H1 (cell line): ENCODE data around the gene CRTC2. TPM values are rescaled to one million over a fixed set of nuclear protein-coding genes. Genes with fewer than 3 reads are reported as not detected.

Source experiments
- CTCF ChIA-PET: fragments of 300-600 bp; sonication (Branson Sonifier 250); formaldehyde crosslinking; loops from one replicate; lab custom pipeline; 2021; ENCODE audit not compliant: partially characterized antibody; lab: Charles Lee
- POLR2A ChIA-PET: fragments of 300-600 bp; sonication (Branson Sonifier 250); formaldehyde crosslinking; loops from one replicate; lab custom pipeline; 2021; ENCODE audit warnings: inconsistent platforms; ENCODE audit not compliant: partially characterized antibody; lab: Charles Lee
- DNase-seq, 2 experiments: peaks; one replicate each; pipeline versions ENCODE4 v3.0.0 to v3.0.0-alpha.2; 2010 to 2022; ENCODE audit warnings: low spot score in 2 of 2, low read depth in 1 of 2, mixed read lengths in 1 of 2
- FAIRE-seq: peaks from 2 replicates; lab custom pipeline; 2011; peaks lifted over from hg19 to GRCh38; lab: Jason Lieb, UNC
- H2AFZ ChIP-seq: 2 replicates; pipeline ENCODE4 v1.8.1; 2012; ENCODE audit warnings: low read length, inconsistent platforms
- H2AK5ac ChIP-seq: 2 replicates; pipeline ENCODE4 v1.6.1; 2013; ENCODE audit warnings: low read depth, low read length
- H2BK120ac ChIP-seq: replicated peaks from 2 replicates; pipeline ENCODE3; 2013; ENCODE audit warnings: low read depth, low read length, inconsistent platforms
- H2BK12ac ChIP-seq: 2 replicates; pipeline ENCODE4 v1.6.1; 2013; ENCODE audit warnings: low read depth, low read length
- H2BK15ac ChIP-seq: 2 replicates; pipeline ENCODE4 v1.6.1; 2013; ENCODE audit warnings: low read length
- H2BK20ac ChIP-seq: 2 replicates; pipeline ENCODE4 v1.6.1; 2013; ENCODE audit warnings: low read length
- H2BK5ac ChIP-seq: 2 replicates; pipeline ENCODE4 v1.6.1; 2013; ENCODE audit warnings: low read depth, low read length
- H3K14ac ChIP-seq: 2 replicates; pipeline ENCODE4 v1.6.1; 2013; ENCODE audit warnings: inconsistent platforms; ENCODE audit not compliant: insufficient read length
- H3K18ac ChIP-seq: 2 replicates; pipeline ENCODE4 v1.6.1; 2013; ENCODE audit warnings: low read length; ENCODE audit errors: extremely low read depth
- H3K23ac ChIP-seq: 2 replicates; pipeline ENCODE4 v1.6.1; 2013; ENCODE audit warnings: inconsistent platforms; ENCODE audit not compliant: insufficient read length
- H3K23me2 ChIP-seq: 2 replicates; pipeline ENCODE4 v1.6.1; 2013; ENCODE audit warnings: low read depth, low read length
- H3K27ac ChIP-seq: 2 replicates; pipeline ENCODE4 v1.6.1; 2011; ENCODE audit warnings: low read depth, low read length, inconsistent platforms
- H3K27me3 ChIP-seq, 4 experiments: replicated peaks in 1 of 4; 1 replicate in 1 of 4; 2 replicates in 3 of 4; pipeline versions ENCODE4 v1.6.1 to v1.8.1; 2011 to 2013; ENCODE audit warnings: low read length in 3 of 4, mild to moderate bottlenecking in 3 of 4, inconsistent platforms in 2 of 4, mixed read lengths in 2 of 4, moderate library complexity in 1 of 4; ENCODE audit not compliant: control insufficient read depth in 3 of 4, insufficient read depth in 3 of 4; ENCODE audit errors: extremely low read depth in 1 of 4
- H3K36me3 ChIP-seq, 4 experiments: 2 replicates each; pipeline versions ENCODE4 v1.6.1 to v1.8.1; 2011 to 2013; ENCODE audit warnings: mild to moderate bottlenecking in 4 of 4, low read length in 3 of 4, moderate library complexity in 2 of 4, control low read depth in 1 of 4, inconsistent platforms in 1 of 4; ENCODE audit not compliant: insufficient read depth in 4 of 4, control insufficient read depth in 2 of 4
- H3K4ac ChIP-seq: replicated peaks from 2 replicates; pipeline ENCODE3; 2013; ENCODE audit warnings: low read length, low read depth, mixed read lengths, inconsistent platforms; ENCODE audit not compliant: insufficient read length
- H3K4me1 ChIP-seq, 4 experiments: replicated peaks in 1 of 4; 1 replicate in 1 of 4; 2 replicates in 3 of 4; pipeline versions ENCODE4 v1.6.1 to v1.8.1; 2011 to 2013; ENCODE audit warnings: low read length in 3 of 4, inconsistent platforms in 2 of 4, mixed read lengths in 1 of 4; ENCODE audit not compliant: insufficient read depth in 4 of 4, control insufficient read depth in 3 of 4
- H3K4me2 ChIP-seq, 2 experiments: 2 replicates each; pipeline versions ENCODE4 v1.6.1 to v1.8.1; 2011 to 2013; ENCODE audit warnings: low read depth in 2 of 2, low read length in 2 of 2, control low read depth in 1 of 2, inconsistent platforms in 1 of 2, mild to moderate bottlenecking in 1 of 2; ENCODE audit not compliant: insufficient read depth in 1 of 2
- H3K4me3 ChIP-seq, 4 experiments: fragments of 200-600, 300-600 bp in 1 of 4; sonication (generic), shearing (Covaris generic), sonication (Bioruptor Twin) in 1 of 4; 2 replicates each; pipeline versions ENCODE4 v1.5.1 to v1.8.1; 2011 to 2016; ENCODE audit warnings: low read length in 4 of 4, low read depth in 3 of 4, control low read depth in 2 of 4, inconsistent platforms in 2 of 4, mild to moderate bottlenecking in 2 of 4, mixed read lengths in 1 of 4, moderate library complexity in 1 of 4; ENCODE audit not compliant: insufficient read depth in 2 of 4; ENCODE audit errors: extremely low read depth in 1 of 4
- H3K56ac ChIP-seq: replicated peaks from 2 replicates; pipeline ENCODE3; 2013; ENCODE audit warnings: low read depth, mild to moderate bottlenecking, mixed read lengths, low read length, inconsistent platforms; ENCODE audit not compliant: insufficient read length
- H3K79me1 ChIP-seq: 2 replicates; pipeline ENCODE4 v1.6.1; 2013; ENCODE audit warnings: low read depth, low read length, control low read depth
- H3K79me2 ChIP-seq, 2 experiments: 2 replicates each; pipeline versions ENCODE4 v1.6.1 to v1.8.1; 2012 to 2013; ENCODE audit warnings: low read length in 2 of 2, mild to moderate bottlenecking in 2 of 2, inconsistent platforms in 1 of 2; ENCODE audit not compliant: insufficient read depth in 2 of 2, control insufficient read depth in 1 of 2
- H3K9ac ChIP-seq, 4 experiments: replicated peaks in 1 of 4; 1 replicate in 1 of 4; 2 replicates in 3 of 4; pipeline versions ENCODE4 v1.6.1 to v1.8.1; 2011 to 2013; ENCODE audit warnings: low read depth in 3 of 4, low read length in 3 of 4, control low read depth in 2 of 4, mild to moderate bottlenecking in 2 of 4, moderate library complexity in 2 of 4, inconsistent platforms in 1 of 4; ENCODE audit errors: extremely low read depth in 1 of 4
- H3K9me3 ChIP-seq, 2 experiments: 2 replicates each; pipeline versions ENCODE4 v1.6.1 to v1.8.1; 2012 to 2013; ENCODE audit warnings: mild to moderate bottlenecking in 2 of 2, moderate library complexity in 2 of 2, control low read depth in 1 of 2, inconsistent platforms in 1 of 2, low read depth in 1 of 2, low read length in 1 of 2, mixed read lengths in 1 of 2; ENCODE audit not compliant: insufficient read depth in 2 of 2
- H4K20me1 ChIP-seq, 2 experiments: replicated peaks in 1 of 2; 2 replicates each; pipeline versions ENCODE3 to v1.8.1; 2011 to 2013; ENCODE audit warnings: inconsistent platforms in 2 of 2, low read length in 2 of 2, mild to moderate bottlenecking in 1 of 2; ENCODE audit not compliant: insufficient read depth in 2 of 2, control insufficient read depth in 1 of 2
- H4K5ac ChIP-seq: 2 replicates; pipeline ENCODE4 v1.6.1; 2013; ENCODE audit warnings: low read length, low read depth, mixed read lengths, inconsistent platforms; ENCODE audit not compliant: insufficient read length
- H4K8ac ChIP-seq: 2 replicates; pipeline ENCODE4 v1.8.0; 2013; ENCODE audit warnings: mild to moderate bottlenecking, moderate library complexity, low read length, inconsistent platforms; ENCODE audit not compliant: insufficient read depth; ENCODE audit errors: extremely low read depth
- H4K91ac ChIP-seq: replicated peaks from 2 replicates; pipeline ENCODE3; 2013; ENCODE audit warnings: low read length, mixed read lengths, inconsistent platforms; ENCODE audit not compliant: insufficient read length
- CBX5 ChIP-seq: fragments of 300-800, 300-1000 bp; sonication (generic); IDR thresholded peaks from 2 replicates; pipeline ENCODE4 v1.7.1; 2016; ENCODE audit warnings: antibody characterized with exemption, low read length, low read depth
- CEBPB ChIP-seq: IDR thresholded peaks from 2 replicates; pipeline ENCODE4 v1.6.1; 2012; ENCODE audit warnings: low read depth, low read length
- CHD2 ChIP-seq: IDR thresholded peaks from 2 replicates; pipeline ENCODE4 v1.6.1; 2012; ENCODE audit warnings: low read length, improper control_type of control experiment
- JUND ChIP-seq: IDR thresholded peaks from 2 replicates; pipeline ENCODE4 v1.6.1; 2011; ENCODE audit warnings: mild to moderate bottlenecking, improper control_type of control experiment, low read length
- KDM5A ChIP-seq: fragments of 200-600 bp; IDR thresholded peaks from 2 replicates; pipeline ENCODE4 v1.7.1; 2012; ENCODE audit warnings: mild to moderate bottlenecking, low read length, inconsistent platforms, mixed read lengths
- NRF1 ChIP-seq: IDR thresholded peaks from 2 replicates; pipeline ENCODE4 v1.6.1; 2011; ENCODE audit warnings: mild to moderate bottlenecking, low read depth, low read length, improper control_type of control experiment
- RBBP5 ChIP-seq: IDR thresholded peaks from 2 replicates; pipeline ENCODE4 v1.7.1; 2012; ENCODE audit warnings: low read depth, mild to moderate bottlenecking, inconsistent platforms, low read length, moderate library complexity, borderline replicate concordance
- SIN3A ChIP-seq, 2 experiments: IDR thresholded peaks in 1 of 2; conservative IDR thresholded peaks in 1 of 2; 2 replicates each; pipeline ENCODE4 v1.6.1; 2011 to 2012; ENCODE audit warnings: low read length in 2 of 2, improper control_type of control experiment in 1 of 2, low read depth in 1 of 2, mild to moderate bottlenecking in 1 of 2
- TEAD4 ChIP-seq: IDR thresholded peaks from 2 replicates; pipeline ENCODE4 v1.6.1; 2012; ENCODE audit warnings: low read depth, low read length, inconsistent platforms, mixed read lengths
- WGBS, 2 experiments: shearing (Covaris generic) in 1 of 2; methylation state at CpG; one replicate each; pipeline versions ENCODE4 v1.1.6 to v1.1.7; 2013 to 2015; ENCODE audit warnings: low lambda C conversion rate in 2 of 2, mixed read lengths in 2 of 2, inconsistent platforms in 1 of 2, low coverage in 1 of 2, missing lambda C conversion rate in 1 of 2; ENCODE audit not compliant: insufficient replicate concordance in 2 of 2, insufficient coverage in 1 of 2, insufficient read length in 1 of 2; ENCODE audit errors: extremely low coverage in 1 of 2, missing lambda C conversion rate in 1 of 2; 5-methylcytosine and 5-hydroxymethylcytosine counted together
- polyA plus RNA-seq, 7 experiments: library from polyadenylated mRNA; depleted of rRNA in 3 of 7; stranded (reverse) in 5 of 7; unstranded in 2 of 7; fragments of >200 nt in 5 of 7; fragments of 200-250 nt in 2 of 7; gene quantifications; 1 replicate in 5 of 7; 2 replicates in 1 of 7; 4 replicates in 1 of 7; pipeline versions ENCODE4 v1.2.1 to v1.2.3, GENCODE V29; 2011 to 2013; ENCODE audit warnings: missing spikeins in 2 of 7, mixed read lengths in 2 of 7
- total RNA-seq: library from RNA; stranded (reverse); fragmentation: NEBNext Ultra II Directional; extraction: Animal tissue kit (Norgen Biotek cat#: 25700); gene quantifications from 2 replicates; pipeline ENCODE4 v1.2.1, GENCODE V29; 2021

Gene CRTC2
- total and polyA plus RNA-seq, 2 of the 8 experiments (the other 6 are each of a cell fraction or from before 2014, with no cell fraction given) = 28.6 to 34.3 TPM

GRCh38 chr1:153928245-153928644, 30.2 kb downstream of the CRTC2 start:
- CTCF ChIA-PET = interaction anchor here (0.6 to 2.8 kb wide), 8 partner anchors 8 to 107 kb away, joined by 3 to 10 read pairs (median 3); partner anchors contain the start of genes JTB and RAB13
- no peak for DNase-seq
- no peak overlapping the region for H3K56ac ChIP-seq

More at GRCh38 chr1:153928245-153928644, 30.2 kb downstream of the CRTC2 start:
- no peak overlapping the region for H3K23ac ChIP-seq
- H2AFZ ChIP-seq = no peak overlapping the region
- peaks cover 9% of the 10 kb centered on the region for H3K23me2 ChIP-seq
- no peak overlapping the region for H3K18ac ChIP-seq
- H3K9me3 ChIP-seq = no peaks in the 10 kb centered on the region
- peaks cover 0 to 14% (median 10%) of the 10 kb centered on the region in 4 experiments for H3K36me3 ChIP-seq
- no peak overlapping the region for H2BK20ac ChIP-seq
- POLR2A ChIA-PET = interaction anchor here (0.7 to 5.1 kb wide), 12 partner anchors 9 to 92 kb away, joined by 3 to 60 read pairs (median 4); partner anchors contain the start of genes CRTC2, DENND4B and SLC39A1
- no peak overlapping the region for H2BK5ac ChIP-seq
- TF ChIP-seq JUND (no peak), SIN3A (conservative IDR thresholded peaks at IDR 0.05 in 1 of 2, IDR thresholded peaks at IDR 0.05 in 1 of 2; ENCODE audit: low read depth in 1 of 2, low read length in 2 of 2) (no peak), NRF1 (no peak), TEAD4 (no peak), CHD2 (no peak), KDM5A (no peak), CEBPB (no peak), CBX5 (no peak), RBBP5 (no peak)
- TF ChIP-seq, all 59 proteins: peak for 0
- WGBS, 2 experiments = 100% methylated on average over 1 of the region's 1 CpG; no CpG with 5 or more reads in 1 of the 2 experiments
- Histone ChIP-seq H3K4me2 (no peak overlapping the region), H3K14ac (no peak overlapping the region), H3K4me3 (no peak overlapping the region), H4K91ac (no peak overlapping the region), H2BK12ac (no peak overlapping the region), H3K4me1 (peaks cover 0 to 2% (median 0%) of the 10 kb centered on the region in 4 experiments; a peak in 1 of 7 replicates), H2BK15ac (no peak overlapping the region), H3K9ac (no peak overlapping the region), H3K79me2 (no peaks in the 10 kb centered on the region), H4K20me1 (peaks cover 0 to 5% of the 10 kb centered on the region in 2 experiments), H3K4ac (no peak overlapping the region), H4K8ac (no peak overlapping the region), H2BK120ac (no peak overlapping the region), H3K79me1 (no peaks in the 10 kb centered on the region), H3K27me3 (no peaks in the 10 kb centered on the region), H2AK5ac (no peak overlapping the region), H4K5ac (no peak overlapping the region), H3K27ac (no peak overlapping the region)
- FAIRE-seq = no peak
